ENCODE results near the gene NDE1.
"Not testable (repeated sequence)": the region's sequence is repeated elsewhere in the genome, so short reads cannot be mapped to it uniquely, and the experiment has no call there.

Gene NDE1

DNA sequence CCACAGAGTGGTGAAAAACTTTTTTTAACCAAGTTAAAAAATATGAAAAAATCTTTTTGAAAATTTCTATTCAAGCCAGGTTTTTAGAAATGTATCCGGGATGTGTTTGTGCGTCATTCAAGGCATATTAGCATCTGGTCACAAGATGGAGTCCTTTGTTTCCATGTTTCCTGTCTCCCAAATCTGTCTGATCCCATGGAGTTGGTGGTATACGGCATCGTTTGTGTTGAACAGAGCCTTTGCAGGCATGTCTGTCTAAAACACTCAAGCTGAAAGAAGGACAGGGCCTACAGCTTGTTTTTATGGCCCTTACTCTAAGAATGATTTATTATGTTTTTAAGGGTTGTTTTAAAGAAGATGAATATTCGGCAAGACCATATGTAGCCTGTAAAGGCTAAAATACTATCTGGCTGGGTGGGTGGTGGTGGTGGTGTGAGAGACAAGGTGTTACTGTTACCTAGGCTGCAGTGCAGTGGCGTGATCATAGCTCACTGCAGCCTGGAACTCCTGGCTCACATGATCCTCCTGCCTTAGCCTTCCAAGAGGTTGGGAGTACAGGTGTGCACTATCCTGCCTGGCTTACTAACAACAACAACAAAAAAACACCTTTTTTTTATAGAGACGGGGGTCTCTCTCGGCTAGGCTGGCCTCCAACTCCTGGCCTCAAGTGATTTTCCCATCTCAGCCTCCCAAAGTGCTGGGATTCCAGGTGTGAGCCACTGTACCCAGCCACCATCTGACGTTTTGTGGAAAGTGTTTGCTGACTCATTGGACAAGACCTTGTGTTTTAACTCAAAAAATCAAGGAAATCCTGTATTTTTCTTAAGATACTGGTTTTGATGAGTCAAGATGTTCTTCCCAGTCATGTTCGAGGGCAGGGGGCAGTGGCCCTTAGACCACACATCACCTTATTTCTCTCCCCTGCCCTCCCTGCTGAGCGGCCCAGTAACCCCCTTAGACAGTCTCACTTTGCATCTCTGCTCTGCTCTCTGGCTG is 52.2 kb downstream of the NDE1 start:
- no peak for DNase-seq

GRCh38 chr16:15703029-15703736 is 53.1 kb downstream of the NDE1 start:
- no peak for DNase-seq

GRCh38 chr16:15704545-15704987 is 54.5 kb downstream of the NDE1 start:
- peak; percentile 62 for DNase-seq

DNA sequence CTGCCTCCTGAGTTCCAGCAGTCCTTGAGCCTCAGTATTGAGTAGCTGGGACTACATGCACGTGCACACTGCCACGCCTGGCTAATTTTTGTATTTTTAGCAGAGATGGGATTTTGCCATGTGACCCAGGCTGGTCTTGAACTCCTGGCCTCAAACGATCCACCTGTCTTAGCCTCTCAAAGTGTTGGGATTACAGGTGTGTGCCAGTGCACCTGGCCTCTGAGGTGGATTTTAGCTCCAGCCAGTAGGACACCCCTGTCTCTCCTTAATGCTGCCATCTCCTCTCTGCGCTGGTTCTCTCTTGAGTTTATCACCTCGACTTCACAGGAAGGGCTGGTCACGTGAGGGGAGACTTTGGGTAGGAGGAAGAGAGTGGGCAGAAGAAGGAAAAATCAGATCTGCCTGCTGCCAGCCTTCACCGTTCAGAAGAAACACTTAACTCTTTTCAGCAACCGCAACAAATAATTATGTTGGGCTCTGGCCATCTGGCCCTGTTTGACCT is 55.1 kb downstream of the NDE1 start:
- no peak for DNase-seq

DNA sequence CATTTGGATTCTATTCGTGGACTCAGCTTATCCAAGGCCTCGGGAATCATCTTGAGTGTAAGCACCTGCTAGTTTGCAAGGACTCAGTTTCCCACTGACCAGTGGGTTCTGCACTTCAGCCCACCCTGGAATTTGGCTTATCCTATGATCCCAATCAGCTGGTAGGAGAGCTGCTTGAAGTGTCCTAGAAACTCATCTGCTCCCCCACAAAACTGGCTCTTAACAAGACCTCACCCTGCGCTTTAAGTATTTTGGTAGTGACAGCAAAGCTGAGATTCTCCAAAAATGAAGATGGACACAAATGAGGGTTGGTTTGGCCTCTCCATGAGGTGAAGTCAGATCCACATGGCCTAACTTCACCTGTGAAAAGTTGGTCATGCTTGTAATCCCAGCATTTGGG is 57.3 kb downstream of the NDE1 start:
- DNase-seq: no peak

DNA sequence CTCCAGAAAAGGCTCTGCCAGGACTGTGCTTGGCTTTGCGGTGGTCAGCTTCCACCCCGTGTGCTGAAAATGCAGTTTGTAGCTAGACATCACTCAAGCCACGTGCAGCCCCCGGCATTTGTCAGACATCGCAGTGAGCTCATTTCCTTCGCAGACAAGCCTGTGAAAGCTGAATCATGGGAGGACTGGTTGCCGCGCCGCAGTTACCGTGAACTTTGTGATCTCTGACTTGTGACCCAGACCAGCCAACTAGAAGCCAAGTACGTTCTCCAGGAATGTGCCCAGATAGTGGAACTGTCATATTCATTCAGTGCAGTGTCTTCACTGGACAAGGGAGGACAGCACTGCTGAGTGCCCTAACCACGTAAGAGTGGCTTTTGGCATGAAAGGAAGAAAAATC is 58.1 kb downstream of the NDE1 start:
- DNase-seq: no peak

- DNase-seq: no peak
Measured at GRCh38 chr16:15708997-15709396, 59.0 kb downstream of the NDE1 start.

DNA sequence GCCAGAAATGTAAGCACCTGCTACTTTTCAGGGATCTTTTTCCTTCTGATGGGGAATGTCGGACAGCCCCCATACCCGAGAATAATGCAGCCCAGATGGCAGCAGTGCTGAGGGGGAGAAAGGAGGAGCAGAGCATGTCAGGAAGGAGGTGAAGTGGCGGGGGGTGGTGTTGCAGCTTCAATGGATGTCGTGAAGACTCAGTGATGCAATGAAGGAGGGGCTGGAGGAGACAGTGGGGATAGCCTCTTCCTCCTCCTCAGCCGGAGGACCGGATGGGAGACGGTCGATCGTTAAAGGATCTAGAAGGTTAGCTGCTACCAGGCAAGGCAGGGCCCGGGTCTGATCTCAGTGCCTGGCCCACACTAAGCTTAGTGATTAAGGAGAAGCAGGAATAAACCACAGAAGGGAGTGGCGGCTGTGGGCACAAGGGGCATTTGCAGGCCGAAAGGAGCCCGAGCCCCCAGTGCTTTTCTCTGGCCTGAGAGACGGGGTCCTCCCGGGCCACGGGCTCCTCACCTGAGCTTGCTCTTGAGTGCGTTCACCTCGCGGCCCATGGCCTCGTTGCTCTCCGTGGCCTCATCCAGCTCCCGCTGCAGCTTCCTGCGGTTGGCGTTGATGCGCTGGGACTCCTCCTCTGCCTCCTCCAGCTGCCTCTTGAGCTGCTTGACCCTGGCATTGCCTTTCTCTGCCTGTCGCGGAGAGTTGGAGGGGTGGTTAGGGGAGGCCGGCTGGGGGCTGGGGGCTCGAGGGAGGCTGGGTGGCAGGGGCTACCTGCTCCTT is 64.5 kb downstream of the NDE1 start:
- DNase-seq: no peak

DNA sequence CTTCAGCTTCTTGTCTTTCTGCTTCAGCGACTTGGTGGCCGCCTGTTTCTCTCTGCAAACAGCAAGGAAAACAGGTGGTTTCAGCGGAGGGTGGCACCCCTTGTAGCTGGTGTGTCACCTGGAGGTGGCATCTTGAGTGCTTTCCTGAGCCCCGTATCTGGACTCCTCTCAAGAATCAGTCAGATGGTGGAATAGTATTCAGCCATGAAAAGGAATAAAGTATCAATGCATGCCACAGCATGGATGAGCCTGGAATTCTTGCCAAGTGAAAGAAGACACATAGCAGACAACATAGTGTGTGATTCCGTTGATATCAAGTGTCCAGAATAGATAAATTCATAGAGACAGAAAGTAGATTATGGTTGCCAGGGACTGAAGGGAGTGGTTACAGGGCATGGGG is 65.2 kb downstream of the NDE1 start:
- DNase-seq: no peak

DNA sequence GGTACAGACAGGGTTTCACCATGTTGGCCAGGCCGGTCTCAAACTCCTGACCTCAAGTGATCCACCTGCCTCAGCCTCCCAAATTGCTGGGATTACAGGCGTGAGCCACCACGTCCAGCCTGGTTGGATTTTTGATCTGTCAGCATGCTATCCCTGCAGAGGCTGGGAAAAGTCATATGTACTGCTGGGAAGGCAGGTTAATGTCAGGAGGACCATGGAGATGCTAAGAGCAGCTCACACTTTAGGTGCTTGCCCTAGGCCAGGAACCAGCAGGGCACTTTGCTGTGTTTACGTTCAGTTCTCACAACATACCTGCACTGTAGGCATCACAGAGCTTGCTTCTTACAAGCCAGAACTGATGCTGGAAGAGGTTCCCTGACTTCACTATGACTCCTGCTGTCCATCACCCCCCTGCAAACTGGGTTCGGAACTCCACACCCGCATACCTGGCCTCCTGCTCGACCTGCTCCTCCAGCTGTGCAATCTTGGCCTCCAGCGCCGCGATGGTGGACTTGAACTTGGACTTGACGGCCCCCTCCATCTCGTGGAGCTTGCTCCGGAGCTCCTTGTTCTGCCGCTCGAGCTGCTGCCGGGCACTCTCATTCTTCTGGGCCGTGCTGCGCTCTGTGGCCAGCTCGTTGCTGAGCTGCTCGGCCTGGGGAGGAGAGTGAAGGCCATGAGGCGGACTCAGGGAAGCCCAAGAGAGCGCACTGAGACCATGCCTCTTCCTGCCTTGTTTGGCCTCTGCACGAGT is 66.8 kb downstream of the NDE1 start:
- no peak for DNase-seq

DNA sequence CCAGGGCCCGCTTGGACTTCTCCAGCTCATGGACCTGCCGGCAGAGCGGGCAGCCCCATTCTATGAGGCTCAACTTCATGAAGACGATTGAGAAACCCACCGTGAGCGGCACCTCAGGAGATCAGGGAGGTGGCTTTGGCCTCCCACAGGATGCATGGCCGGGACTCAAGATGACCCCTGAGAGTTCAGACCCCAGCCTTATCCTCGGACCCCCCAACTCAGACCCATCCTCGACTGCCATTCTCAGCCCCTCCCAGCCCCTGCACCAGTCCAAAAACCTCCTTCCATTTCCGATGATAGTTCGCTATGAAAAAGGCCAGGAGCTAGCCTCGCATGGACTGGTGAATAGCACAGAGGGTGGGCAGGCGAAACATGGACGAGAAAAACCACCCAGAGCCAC is 71.0 kb downstream of the NDE1 start:
- DNase-seq: no peak

GRCh38 chr16:15723808-15724207 is 73.8 kb downstream of the NDE1 start:
- DNase-seq: no peak

DNA sequence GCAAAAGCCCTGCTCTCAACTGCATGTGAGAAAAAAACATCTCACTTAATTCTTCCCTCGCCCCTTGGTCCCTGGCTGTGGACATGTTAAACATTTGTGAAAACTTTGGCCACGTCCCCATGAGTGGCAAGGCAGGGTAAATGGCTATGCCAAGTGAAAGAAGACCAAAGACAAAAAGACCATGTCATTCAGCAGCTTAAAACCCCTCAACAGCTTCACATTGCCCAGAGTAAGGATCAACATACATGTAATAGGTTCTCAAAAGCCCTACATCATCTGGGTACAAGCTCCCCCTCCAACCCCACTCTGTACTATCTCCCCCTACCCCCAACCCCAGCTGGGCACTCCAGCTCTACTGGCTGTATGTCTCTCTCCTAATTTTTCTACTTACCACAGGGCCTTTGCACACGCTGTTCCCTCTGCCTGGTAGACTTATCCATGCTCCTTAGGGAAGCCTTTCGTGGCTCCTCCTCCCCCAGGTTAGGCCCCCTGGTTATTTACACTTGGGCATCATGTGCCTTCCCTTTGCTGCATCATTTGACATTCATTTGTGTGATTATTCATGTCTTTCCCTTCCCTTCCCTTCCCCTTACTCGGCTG is 75.7 kb downstream of the NDE1 start:
- DNase-seq: no peak

DNA sequence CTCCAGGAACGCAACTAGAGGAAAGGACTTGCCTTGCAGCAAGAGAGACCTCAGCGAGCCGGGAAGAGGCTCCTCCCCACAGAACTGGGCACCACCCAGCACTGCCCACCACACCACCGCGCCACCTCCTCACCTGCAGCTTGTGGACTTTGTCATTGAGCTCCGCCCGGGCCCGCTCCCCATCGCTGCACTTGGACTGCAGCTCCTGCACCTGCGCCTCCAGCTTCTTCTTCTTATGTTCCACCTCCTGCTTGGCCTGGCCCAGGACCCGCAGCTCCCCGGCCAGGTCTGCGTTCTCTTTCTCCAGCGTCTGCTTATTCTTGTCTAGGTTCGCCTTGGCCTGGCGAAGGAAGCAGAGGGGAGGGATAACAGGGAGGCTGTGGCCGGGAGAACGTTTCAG is 76.7 kb downstream of the NDE1 start:
- no peak for DNase-seq

DNA sequence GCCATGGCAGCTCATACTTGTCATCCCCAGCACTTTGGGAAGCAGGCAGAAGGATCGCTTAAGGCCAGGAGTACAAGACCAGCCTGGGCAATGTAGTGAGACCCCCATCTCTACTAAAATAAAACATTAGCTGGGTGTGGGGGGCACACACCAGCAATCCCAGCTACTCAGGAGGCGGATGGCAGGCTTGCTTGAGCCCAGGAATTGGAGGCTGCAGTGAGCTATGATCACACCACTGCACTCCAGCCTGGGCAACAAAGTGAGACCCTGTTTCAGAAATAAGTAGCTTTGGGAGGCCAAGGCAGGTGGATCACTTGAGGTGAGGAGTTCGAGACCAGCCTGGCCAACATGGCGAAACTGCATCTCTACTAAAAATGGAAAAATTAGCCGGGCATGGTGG is 77.7 kb downstream of the NDE1 start:
- DNase-seq: not testable (repeated sequence)

GRCh38 chr16:15729152-15729551 is 79.1 kb downstream of the NDE1 start:
- DNase-seq: no peak

DNA sequence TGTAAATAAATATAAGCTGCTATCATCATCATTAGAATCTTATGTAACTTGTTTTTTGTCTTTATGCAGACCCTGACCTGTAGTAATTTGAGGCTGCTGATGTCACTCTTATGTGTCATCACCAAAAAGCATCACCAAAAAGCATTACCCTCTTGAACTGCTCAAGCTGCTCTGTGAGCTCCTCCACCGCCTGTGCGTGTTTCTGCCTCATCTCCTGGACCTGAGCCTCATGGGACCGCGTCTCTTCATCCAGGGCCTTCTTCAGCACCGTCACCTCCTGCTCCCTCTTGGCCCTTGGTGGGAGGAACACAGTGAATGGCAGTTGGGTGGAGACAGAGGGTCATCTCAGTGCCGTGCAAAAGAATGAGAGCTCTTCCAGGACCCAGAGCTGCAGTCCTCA is 82.4 kb downstream of the NDE1 start:
- DNase-seq: no peak

DNA sequence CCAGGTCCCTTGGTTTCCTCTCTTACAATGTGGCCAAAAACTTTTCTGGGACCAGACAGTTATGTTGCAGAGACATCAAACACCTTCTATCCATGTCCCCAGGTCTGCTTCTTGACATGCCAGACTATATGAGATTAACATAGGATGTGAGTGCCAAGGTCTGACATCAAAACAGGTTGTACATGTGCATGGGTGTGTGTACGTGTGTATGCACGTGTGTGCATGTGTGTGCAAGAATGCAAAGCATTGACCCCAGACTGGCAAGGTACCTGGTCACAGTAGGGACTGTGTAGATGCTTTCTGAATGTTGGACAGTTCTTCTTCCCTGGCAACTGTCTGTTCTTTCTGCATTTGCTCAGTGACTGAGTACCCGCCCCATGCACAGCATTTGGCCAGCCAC is 85.6 kb downstream of the NDE1 start:
- no peak for DNase-seq

GRCh38 chr16:15736529-15736928 is 86.5 kb downstream of the NDE1 start:
- no peak for DNase-seq

DNA sequence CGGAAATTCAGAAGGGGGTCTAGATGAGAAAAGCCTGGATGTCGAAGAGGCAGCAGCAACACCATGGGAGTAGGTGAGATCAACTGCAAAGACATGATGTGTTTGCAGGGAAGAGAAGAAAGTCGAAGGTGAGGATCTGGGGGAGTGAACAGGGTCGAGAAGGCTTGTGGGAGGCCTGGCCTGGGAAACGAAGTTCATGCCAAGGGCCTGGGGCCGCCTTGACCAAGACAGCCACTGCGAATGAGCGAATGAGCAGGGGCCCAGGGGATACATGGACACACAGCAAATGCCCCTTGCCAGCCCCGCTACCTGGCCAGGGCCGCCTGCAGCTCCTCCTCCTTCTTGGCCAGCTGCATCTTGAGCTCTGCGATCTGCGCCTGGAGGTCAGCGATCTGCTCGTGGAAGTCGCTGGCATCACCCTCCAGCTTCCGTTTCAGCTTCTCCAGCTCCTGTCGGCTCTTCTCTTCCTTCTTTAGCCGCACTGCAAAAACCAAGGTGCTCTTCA is 87.1 kb downstream of the NDE1 start:
- DNase-seq: no peak

- no peak for DNase-seq
Measured at GRCh38 chr16:15739464-15739863, 89.4 kb downstream of the NDE1 start.

DNA sequence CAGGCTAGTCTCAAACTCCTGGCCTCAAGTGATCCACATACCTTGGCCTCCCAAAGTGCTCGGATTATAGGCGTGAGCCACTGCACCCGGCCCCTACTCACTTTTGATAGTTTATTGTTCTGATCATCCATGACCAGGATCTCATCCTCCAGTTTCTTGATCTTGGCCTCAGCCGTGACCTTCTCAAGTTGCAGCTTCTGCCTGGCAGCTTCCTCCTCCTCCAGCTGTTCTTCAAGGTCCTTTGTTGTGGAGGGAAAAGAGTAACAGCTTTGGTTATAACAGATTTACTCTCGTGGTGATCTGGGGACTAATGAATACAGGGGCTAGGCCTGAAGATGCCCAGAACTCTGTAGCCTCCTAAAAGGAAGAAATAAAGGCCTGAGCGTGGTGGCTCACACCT is 89.9 kb downstream of the NDE1 start:
- no peak for DNase-seq
